Osteocyte (in vitro differentiated cells): ENCODE data around the gene HNF1B. TPM values are rescaled to one million over a fixed set of nuclear protein-coding genes. Genes with fewer than 3 reads are reported as not detected.

Experiments
- DNase-seq: peaks from one replicate; pipeline ENCODE4 v3.0.0; 2021; ENCODE audit warnings: mixed read lengths; ENCODE audit not compliant: unreplicated experiment; ENCODE audit errors: extremely low spot score
- H3K27ac Mint-ChIP-seq: one replicate; pipeline ENCODE4 v1.8.0; 2021; ENCODE audit warnings: mild to moderate bottlenecking, mixed read lengths; ENCODE audit not compliant: unreplicated experiment
- H3K27me3 Mint-ChIP-seq: one replicate; pipeline ENCODE4 v1.8.0; 2021; ENCODE audit warnings: mixed read lengths; ENCODE audit not compliant: unreplicated experiment
- H3K36me3 Mint-ChIP-seq: one replicate; pipeline ENCODE4 v1.8.0; 2021; ENCODE audit warnings: mixed read lengths; ENCODE audit not compliant: unreplicated experiment
- H3K4me1 Mint-ChIP-seq: one replicate; pipeline ENCODE4 v1.8.0; 2021; ENCODE audit warnings: mixed read lengths; ENCODE audit not compliant: unreplicated experiment
- H3K4me3 Mint-ChIP-seq: one replicate; pipeline ENCODE4 v1.8.0; 2021; ENCODE audit warnings: mild to moderate bottlenecking, moderate library complexity, mixed read lengths; ENCODE audit not compliant: unreplicated experiment
- H3K9me3 Mint-ChIP-seq: one replicate; pipeline ENCODE4 v1.8.0; 2021; ENCODE audit warnings: mixed read lengths; ENCODE audit not compliant: unreplicated experiment
- total RNA-seq: library from RNA; stranded (reverse); gene quantifications from 2 replicates; pipeline ENCODE4 v1.2.1, GENCODE V29; 2021
- TF ChIP-seq, protein P1 (sequence below): fragments of 200-600 bp; sonication (generic); IDR thresholded peaks from 2 replicates; pipeline ENCODE4 v1.5.0; 2021; ENCODE audit warnings: antibody characterized with exemption, mild to moderate bottlenecking, moderate library complexity

The HNF1B gene
- total RNA-seq, 1 donor from 2014 or later, result 8.1 TPM

DNA sequence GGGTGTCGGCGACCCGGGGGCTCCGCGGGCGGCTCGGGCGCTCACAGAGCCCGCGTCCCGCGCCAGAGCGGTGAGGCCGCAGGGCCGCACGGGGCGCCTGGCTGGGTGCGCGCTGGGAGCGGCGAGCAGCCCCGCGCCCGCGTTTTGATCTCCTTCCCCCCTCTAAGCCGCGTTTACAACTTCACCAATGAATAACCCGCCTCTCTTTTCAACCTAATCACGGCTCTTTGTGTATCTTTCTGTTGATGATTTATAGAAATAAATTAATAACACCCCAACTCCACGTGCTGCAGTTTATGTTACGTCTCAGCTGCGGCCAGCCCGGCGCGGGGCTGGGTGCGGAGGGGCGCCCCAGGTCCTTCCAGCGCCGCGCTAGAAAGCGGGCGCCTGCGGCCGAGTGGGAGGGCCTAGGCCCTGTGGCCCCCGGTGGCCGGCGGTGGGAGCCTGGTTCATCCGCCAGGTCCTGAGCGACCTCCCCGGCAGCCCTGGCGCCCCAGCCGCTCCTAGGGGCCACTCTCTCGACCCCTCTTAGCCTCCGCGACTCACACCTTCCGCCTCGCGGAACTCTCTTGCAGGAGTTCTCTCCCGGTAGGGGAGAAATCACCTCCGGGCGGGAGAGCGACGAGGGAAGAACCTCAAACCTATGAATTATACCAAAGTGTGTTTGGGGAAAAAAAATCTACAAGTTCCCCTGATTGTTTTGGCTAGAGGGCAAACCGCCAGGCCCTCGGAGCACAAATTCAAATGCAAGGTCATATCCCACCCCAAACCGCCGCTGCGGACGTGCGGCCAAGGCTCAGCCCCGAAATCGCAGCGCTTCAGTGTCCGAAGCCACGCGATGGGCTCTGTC is 1.9 kb downstream of the HNF1B start:
- H3K27me3 Mint-ChIP-seq, result peaks cover 36% of the 10 kb centered on the region
- H3K9me3 Mint-ChIP-seq, result no peaks in the 10 kb centered on the region
- H3K4me3 Mint-ChIP-seq, result peak overlapping the region; percentile 70
- peaks cover 26% of the 10 kb centered on the region for H3K4me1 Mint-ChIP-seq
- peak overlapping the region; percentile 77 for H3K27ac Mint-ChIP-seq
- no peaks in the 10 kb centered on the region for H3K36me3 Mint-ChIP-seq
- no peak for DNase-seq
- TF ChIP-seq, protein P1, sequence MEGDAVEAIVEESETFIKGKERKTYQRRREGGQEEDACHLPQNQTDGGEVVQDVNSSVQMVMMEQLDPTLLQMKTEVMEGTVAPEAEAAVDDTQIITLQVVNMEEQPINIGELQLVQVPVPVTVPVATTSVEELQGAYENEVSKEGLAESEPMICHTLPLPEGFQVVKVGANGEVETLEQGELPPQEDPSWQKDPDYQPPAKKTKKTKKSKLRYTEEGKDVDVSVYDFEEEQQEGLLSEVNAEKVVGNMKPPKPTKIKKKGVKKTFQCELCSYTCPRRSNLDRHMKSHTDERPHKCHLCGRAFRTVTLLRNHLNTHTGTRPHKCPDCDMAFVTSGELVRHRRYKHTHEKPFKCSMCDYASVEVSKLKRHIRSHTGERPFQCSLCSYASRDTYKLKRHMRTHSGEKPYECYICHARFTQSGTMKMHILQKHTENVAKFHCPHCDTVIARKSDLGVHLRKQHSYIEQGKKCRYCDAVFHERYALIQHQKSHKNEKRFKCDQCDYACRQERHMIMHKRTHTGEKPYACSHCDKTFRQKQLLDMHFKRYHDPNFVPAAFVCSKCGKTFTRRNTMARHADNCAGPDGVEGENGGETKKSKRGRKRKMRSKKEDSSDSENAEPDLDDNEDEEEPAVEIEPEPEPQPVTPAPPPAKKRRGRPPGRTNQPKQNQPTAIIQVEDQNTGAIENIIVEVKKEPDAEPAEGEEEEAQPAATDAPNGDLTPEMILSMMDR, result no peak

DNA sequence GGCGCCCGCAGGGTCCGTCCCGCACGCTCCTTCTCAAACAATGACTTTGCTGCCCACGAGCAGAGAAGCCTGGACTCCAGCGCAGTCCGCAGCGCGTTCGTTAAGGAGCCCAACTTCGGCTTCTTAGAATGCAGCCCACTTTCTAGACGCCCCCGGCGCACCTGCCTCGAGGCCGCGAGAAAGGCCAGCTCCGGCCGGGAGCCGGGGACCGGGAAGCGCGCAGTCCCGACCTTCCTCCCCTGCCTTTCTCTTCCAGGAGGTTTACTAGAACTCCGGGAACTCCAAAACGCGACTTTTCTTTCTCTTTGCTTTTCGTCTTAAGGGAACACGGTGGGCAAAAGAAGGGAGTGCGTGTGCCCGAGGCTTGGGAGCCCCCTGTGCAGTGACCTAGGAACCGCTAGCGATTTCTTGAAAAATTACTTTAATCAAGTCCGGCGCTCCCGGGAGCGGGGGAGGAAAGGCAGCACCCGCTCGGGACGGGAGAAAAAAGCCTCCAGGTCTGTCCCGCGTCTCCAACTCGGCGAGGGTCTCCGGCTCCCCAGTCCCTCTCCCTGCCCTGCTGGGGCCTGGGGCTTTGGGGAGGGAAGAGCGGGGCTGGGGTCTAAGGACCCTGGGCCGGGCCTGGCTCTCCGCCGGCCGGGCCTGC is 2.6 kb downstream of the HNF1B start:
- TF ChIP-seq, protein P1, result no peak
- peak overlapping the region; percentile 73 for H3K27ac Mint-ChIP-seq
- DNase-seq, result no peak
- H3K4me3 Mint-ChIP-seq, result peak overlapping the region; percentile 76
- H3K9me3 Mint-ChIP-seq, result no peaks in the 10 kb centered on the region
- no peaks in the 10 kb centered on the region for H3K36me3 Mint-ChIP-seq
- peaks cover 36% of the 10 kb centered on the region for H3K27me3 Mint-ChIP-seq
- peaks cover 30% of the 10 kb centered on the region for H3K4me1 Mint-ChIP-seq

DNA sequence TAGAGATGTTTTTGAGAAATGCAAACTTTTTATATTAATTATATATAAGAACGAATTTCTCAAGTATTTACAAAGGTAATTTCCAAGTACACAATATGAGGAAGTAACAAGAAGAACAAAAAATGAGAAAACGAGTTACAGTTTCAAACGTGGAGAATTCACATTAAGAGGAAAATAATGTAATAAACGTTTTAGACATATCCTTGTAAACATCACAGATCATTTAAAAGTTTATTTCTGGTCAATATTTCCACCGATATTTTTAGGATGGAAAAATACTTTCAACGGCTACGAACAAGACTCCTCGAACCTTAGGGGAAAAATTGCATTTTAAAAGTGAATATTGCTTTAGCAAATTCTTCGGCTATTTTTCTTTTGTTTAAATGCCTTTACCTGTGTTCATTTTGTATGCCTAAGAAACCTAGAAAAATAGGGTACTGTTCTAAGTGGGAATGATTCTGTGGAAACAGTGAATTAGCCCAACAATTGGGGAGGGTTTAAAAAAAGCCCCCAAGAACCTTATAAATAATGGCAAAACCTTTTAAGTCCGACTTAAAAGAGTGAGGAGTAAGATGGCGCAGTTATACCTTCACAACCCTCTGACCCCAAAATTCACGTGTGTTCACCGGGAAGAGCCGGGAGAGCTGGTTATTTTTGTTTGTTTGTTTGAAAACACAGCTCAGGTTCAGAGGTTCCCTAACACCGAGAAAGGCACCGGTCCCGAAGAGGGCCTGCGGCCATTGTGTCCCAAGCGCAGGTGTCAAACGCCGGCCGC is 3.3 kb downstream of the HNF1B start:
- DNase-seq, result no peak
- H3K36me3 Mint-ChIP-seq, result no peaks in the 10 kb centered on the region
- H3K4me1 Mint-ChIP-seq, result peaks cover 31% of the 10 kb centered on the region
- H3K4me3 Mint-ChIP-seq, result peak overlapping the region; percentile 76
- peaks cover 36% of the 10 kb centered on the region for H3K27me3 Mint-ChIP-seq
- TF ChIP-seq, protein P1, result no peak
- peak overlapping the region; percentile 73 for H3K27ac Mint-ChIP-seq
- no peaks in the 10 kb centered on the region for H3K9me3 Mint-ChIP-seq

DNA sequence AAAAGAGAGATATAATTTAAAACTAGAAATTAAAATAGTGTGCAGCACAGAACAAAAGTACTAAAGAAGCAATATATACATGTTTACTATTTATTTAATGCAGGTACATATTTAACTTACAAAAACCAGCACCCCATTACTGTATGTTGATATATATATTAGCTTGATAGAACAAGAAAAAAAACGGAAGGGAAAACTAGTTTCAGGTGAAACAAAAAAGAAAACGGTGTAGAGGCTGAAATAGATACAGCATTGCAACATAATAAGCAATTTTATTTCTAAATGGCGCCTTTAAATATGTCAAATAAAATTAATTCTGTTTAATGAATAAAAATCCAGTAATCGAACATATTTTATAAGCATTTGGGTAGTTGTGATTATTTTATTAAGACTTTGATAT is 3.9 kb downstream of the HNF1B start:
- no peaks in the 10 kb centered on the region for H3K9me3 Mint-ChIP-seq
- H3K27ac Mint-ChIP-seq, result no peak overlapping the region
- H3K27me3 Mint-ChIP-seq, result peaks cover 36% of the 10 kb centered on the region
- TF ChIP-seq, protein P1, result no peak
- peaks cover 31% of the 10 kb centered on the region for H3K4me1 Mint-ChIP-seq
- H3K36me3 Mint-ChIP-seq, result no peaks in the 10 kb centered on the region
- H3K4me3 Mint-ChIP-seq, result no peak overlapping the region
- DNase-seq, result no peak

DNA sequence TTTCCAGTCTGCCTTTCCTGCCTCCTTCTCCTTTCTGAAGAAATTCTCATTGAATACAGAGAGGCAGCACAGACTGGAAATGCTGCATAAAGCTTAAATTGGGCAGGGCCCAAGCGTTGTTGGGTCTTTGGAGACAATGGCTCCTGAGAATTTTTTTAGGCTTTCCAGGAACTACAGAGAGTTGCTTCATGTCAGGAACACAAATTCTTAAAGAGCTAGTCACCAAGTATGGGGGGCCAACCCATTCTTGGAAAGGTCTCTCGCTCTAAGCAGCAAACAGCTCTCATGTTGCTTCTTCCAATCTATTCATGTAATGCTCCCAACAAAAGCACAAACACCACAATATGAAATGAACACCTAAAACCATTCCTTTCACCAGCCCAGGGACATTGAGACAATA is 6.9 kb downstream of the HNF1B start:
- DNase-seq, result no peak

More for the DNA sequence above, 6.9 kb downstream of the HNF1B start:
- Mint-ChIP-seq H3K4me3 (no peak overlapping the region), H3K4me1 (peaks cover 24% of the 10 kb centered on the region), H3K36me3 (no peaks in the 10 kb centered on the region), H3K27ac (peak overlapping the region; percentile 6), H3K27me3 (peaks cover 24% of the 10 kb centered on the region), H3K9me3 (no peaks in the 10 kb centered on the region)
- TF ChIP-seq, protein P1, result no peak
